GM21619 (cell line): Measurements from ENCODE around the gene RASSF10.

ENCODE experiments used
- ATAC-seq: cut with Tn5 transposase; IDR thresholded peaks from one replicate; pipeline ENCODE4 v1.9.1; 2021; ENCODE audit not compliant: unreplicated experiment

RASSF10 gene

DNA sequence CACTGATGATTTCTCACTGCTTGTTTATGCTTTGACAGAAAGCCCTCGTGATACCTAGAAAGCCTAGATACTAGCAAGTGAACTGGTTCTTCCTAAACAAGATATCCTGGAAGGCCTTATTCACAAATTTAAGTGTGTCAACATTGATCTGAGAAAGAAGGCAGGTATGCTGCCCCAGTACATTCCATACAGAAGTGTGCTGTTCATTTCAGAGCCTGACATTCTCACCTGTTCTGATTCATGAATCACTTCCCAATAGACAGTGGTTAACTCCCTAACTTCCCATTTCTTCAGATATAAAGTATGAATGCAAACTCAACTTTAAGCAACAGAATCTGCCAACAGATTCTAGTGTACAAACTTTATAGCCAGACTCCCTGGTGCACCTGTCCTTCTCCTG, 15.5 kb upstream of the RASSF10 start:
- ATAC-seq: no peak

DNA sequence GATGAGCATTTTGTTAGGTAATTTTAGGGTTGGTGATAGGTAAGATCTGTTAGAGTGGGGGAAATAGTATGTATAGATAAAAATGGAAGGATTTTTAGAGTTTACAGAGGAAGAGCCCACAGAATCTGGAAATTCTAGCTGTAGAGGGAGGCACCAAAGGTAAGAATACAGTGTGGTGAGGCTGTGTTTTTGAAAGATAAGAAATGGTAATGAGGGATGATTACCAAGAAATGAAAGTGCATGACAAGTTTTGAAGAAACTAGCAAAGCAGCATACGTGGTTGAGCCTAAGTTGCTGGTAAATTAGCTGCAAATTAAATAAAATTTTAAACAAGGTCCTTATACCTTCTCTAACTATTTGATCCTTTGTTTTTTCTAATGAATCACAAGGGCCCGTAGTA, 14.6 kb upstream of the RASSF10 start:
- ATAC-seq: no peak

GRCh38 chr11:12995188-12995587, 13.9 kb upstream of the RASSF10 start:
- ATAC-seq: no peak

DNA sequence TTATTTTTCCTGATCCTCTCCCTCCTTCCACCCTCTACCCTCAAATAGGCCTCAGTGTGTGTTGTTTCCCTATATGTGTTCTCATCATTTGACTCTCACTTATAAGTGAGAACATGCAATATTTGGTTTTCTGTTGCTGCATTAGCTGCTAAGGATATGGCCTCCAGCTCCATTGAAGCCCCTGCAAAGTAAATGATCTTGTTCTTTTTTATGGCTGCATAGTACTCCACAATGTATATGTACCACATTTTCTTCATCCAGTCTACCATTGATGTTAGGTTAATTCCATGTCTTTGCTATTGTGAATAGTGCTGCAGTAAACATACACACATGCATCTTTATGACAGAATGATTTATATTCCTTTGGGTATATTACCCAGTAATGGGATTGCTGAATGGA, 13.3 kb upstream of the RASSF10 start:
- no peak for ATAC-seq

DNA sequence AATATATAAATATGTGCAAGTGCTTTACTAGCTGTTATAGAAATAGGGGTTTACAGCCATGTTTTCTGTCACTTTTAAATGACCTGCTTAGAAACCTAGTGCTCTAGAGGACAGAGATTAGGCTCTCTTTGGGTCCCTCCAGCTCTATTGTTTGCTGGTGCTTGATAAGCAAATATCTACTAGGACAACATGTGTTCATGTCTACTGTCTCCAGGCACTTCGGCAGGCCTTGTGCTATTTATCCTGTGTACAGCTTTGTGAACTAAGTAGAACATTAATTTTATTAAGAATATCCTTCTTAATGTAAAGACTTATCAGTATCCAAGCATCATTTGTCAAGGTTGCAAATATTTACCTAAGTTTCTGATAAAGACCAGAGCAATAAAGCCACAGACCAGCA, 11.9 kb upstream of the RASSF10 start:
- ATAC-seq: no peak

DNA sequence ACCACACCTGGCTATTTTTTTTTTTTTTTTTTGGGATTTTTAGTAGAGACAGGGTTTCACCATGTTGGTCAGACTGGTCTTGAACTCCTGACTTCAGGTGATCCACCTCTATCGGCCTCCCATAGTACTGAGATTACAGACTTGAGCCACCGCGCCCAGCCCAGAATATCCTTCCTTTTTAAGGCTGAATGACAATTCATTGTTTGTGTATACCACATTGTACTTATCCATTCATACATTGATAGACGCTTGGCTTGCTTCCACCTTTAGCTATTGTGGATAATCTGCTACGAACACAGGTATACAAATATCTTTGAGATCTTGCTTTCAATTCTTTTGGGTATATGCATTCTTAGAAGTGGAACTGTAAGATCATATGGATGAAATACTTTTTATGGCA, 10.8 kb upstream of the RASSF10 start:
- ATAC-seq: no peak

DNA sequence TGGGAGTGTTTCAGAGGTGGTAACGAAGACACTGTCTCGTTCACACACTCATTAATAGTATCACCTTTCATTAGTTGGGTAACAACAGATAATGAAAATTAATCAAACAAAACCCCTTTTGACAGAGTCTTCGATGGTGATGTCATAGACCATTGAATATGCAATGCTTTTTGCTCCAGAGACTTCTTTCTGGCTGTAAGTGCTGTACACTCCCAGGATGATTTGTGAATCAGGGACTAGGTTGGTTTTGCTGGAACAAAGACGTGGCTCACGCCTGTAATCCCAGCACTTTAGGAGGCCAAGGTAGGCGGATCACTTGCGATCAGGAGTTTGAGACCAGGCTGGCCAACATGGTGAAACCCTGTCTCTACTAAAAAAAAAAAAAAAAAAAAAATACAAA, 9.5 kb upstream of the RASSF10 start:
- ATAC-seq: no peak

DNA sequence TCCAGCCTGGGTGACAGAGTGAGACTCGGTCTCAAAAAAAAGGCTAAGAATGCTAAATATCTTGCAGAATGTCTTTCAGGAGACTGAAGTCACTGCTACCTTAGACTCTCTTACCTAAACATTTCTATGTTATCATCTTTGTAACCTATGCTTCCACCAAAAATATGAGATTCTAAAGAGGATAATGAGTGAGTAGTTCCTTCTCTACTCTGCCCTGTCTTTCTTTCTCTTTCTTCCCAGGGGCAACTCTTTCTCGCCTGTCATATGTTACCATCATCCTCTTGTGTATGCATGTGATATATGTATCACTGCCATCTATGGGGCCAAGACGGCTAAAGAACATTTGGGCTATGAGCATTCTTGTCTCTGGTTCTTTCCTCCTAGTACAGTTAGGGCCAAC, 9.0 kb upstream of the RASSF10 start:
- no peak for ATAC-seq

- no peak for ATAC-seq
Observed at GRCh38 chr11:13000721-13001120, 8.4 kb upstream of the RASSF10 start.

- no peak for ATAC-seq
Observed at GRCh38 chr11:13003736-13004493, 5.2 kb upstream of the RASSF10 start.

DNA sequence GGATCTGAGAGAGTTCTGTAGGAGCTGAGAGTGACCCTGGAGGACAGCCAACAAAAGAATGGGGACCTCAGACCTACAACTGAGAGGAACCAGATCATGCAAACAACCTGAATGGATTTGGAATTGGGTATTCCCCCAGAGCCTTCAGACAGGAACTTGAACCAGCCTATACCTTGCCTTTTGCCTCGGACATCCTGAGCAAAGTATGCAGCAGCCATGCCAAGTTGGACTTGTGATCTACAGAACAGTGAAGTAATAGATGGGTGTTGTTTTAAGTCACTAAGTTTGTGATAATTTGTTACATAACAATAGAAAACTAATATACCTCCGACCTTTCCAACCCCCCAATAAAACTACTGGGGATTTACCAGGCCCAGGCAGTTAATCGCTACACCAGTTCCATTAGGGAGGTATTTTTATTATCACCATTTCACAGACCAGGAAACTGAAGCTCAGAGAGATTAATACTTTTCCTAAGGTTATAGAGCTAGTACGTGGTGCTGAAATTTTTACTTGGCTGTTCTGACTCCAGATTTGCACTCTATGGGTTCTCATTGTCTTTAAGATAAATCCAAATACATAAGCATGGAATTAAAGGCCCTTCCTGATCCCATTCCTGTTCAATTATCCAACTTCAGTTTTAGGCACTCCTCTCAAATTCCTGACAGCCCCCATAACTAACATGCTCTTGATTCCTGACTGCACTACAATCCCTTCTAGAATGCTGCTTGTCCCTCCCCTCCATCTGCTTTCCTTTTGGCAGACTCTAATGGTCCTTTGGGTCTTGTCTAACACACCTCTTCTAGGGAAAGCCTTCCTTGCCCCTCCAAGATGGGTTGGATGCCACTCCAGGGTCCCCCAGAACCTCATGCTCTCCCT, 1.7 kb upstream of the RASSF10 start:
- ATAC-seq: no peak

DNA sequence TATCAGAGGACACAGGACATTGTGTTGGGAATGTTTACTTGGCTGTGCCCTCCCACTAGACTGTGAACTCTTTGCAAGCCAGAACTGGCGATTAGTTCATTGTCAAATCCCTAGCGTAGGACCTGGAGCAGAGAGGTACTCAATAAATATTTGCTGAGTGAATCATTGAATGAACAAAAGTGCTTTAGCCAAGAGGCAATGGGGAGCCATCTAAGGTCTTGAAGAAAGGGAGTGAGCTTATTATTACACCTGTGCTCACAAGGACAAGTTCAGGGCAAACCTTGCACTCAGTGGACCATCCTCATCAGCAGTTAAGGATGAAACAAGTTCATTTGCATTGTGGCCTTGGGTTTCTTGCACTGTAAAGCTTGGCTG, 1.1 kb upstream of the RASSF10 start:
- ATAC-seq: no peak

- ATAC-seq: peak; percentile 6
Observed at GRCh38 chr11:13009476-13009920, 382 bp downstream of the RASSF10 start.

- ATAC-seq: no peak
Observed at GRCh38 chr11:13009921-13010748, 1.0 kb downstream of the RASSF10 start.

DNA sequence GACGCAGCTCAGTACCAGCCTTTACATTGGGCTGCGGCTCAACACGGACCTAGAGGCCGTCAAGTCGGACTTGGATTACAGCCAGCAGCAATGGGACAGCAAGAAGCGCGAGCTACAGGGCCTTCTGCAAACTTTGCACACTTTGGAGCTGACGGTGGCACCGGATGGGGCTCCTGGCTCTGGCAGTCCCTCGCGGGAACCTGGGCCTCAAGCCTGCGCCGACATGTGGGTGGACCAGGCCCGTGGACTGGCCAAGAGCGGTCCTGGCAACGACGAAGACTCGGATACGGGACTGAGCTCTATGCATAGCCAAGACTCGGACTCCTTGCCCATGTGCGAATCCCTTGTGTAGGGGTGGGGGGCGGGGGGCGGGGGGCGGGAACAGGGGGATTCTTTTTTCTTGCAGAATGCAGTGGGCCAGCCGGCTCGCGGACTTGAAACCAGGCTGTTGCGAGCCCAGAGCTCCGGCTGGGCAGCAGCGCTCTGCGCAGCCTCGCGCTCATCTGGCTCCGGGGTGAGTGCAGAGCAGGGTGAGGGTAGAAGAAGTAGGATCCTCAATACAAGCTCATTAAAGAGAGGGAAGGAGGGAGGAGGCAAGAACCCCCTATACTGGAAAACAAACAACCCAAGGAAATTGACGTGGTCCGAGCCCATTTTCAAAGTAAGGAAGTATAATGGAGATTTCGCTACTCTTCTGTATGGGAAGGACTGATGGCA, 1.8 kb downstream of the RASSF10 start:
- ATAC-seq: no peak

- no peak for ATAC-seq
Observed at GRCh38 chr11:13011466-13012055, 2.4 kb downstream of the RASSF10 start.

- no peak for ATAC-seq
Observed at GRCh38 chr11:13012056-13012661, 3.0 kb downstream of the RASSF10 start.

DNA sequence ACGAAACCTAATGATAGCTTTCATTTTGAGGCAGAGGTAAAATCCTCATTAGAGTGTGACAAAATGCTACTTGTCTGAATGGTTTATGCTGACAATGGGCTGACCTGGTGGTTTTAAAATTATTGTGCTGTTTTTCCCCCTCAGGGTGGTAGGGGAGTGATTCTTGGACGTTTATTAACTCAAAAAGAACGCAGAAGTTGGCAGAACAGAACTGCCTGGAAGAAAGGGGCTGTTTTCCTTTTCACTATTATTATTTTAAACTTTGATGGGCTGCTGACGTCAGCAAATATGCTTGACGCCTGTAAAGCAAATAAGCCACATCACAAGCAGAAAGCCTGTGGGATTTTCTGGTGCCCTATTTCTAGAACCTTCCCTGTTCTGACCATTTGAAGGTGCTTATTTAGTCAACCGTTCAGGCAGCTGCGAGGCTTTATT, 4.0 kb downstream of the RASSF10 start:
- ATAC-seq: peak; percentile 49

- ATAC-seq: no peak
Observed at GRCh38 chr11:13015753-13016152, 6.6 kb downstream of the RASSF10 start.

GRCh38 chr11:13016415-13016814, 7.3 kb downstream of the RASSF10 start:
- ATAC-seq: no peak
